H1 (cell line): Measurements from ENCODE around the gene CNGA2. TPM values are rescaled to one million over a fixed set of nuclear protein-coding genes. Genes with fewer than 3 reads are reported as not detected.

Source experiments
- CTCF ChIA-PET: fragments of 300-600 bp; sonication (Branson Sonifier 250); formaldehyde crosslinking; loops from one replicate; lab custom pipeline; 2021; ENCODE audit not compliant: partially characterized antibody; lab: Charles Lee
- POLR2A ChIA-PET: fragments of 300-600 bp; sonication (Branson Sonifier 250); formaldehyde crosslinking; loops from one replicate; lab custom pipeline; 2021; ENCODE audit warnings: inconsistent platforms; ENCODE audit not compliant: partially characterized antibody; lab: Charles Lee
- DNase-seq, 2 experiments: peaks; one replicate each; pipeline versions ENCODE4 v3.0.0 to v3.0.0-alpha.2; 2010 to 2022; ENCODE audit warnings: low spot score in 2 of 2, low read depth in 1 of 2, mixed read lengths in 1 of 2
- FAIRE-seq: peaks from 2 replicates; lab custom pipeline; 2011; peaks lifted over from hg19 to GRCh38; lab: Jason Lieb, UNC
- H2AFZ ChIP-seq: 2 replicates; pipeline ENCODE4 v1.8.1; 2012; ENCODE audit warnings: low read length, inconsistent platforms
- H2AK5ac ChIP-seq: 2 replicates; pipeline ENCODE4 v1.6.1; 2013; ENCODE audit warnings: low read depth, low read length
- H2BK120ac ChIP-seq: replicated peaks from 2 replicates; pipeline ENCODE3; 2013; ENCODE audit warnings: low read depth, low read length, inconsistent platforms
- H2BK12ac ChIP-seq: 2 replicates; pipeline ENCODE4 v1.6.1; 2013; ENCODE audit warnings: low read depth, low read length
- H2BK15ac ChIP-seq: 2 replicates; pipeline ENCODE4 v1.6.1; 2013; ENCODE audit warnings: low read length
- H2BK20ac ChIP-seq: 2 replicates; pipeline ENCODE4 v1.6.1; 2013; ENCODE audit warnings: low read length
- H2BK5ac ChIP-seq: 2 replicates; pipeline ENCODE4 v1.6.1; 2013; ENCODE audit warnings: low read depth, low read length
- H3K14ac ChIP-seq: 2 replicates; pipeline ENCODE4 v1.6.1; 2013; ENCODE audit warnings: inconsistent platforms; ENCODE audit not compliant: insufficient read length
- H3K18ac ChIP-seq: 2 replicates; pipeline ENCODE4 v1.6.1; 2013; ENCODE audit warnings: low read length; ENCODE audit errors: extremely low read depth
- H3K23ac ChIP-seq: 2 replicates; pipeline ENCODE4 v1.6.1; 2013; ENCODE audit warnings: inconsistent platforms; ENCODE audit not compliant: insufficient read length
- H3K23me2 ChIP-seq: 2 replicates; pipeline ENCODE4 v1.6.1; 2013; ENCODE audit warnings: low read depth, low read length
- H3K27ac ChIP-seq: 2 replicates; pipeline ENCODE4 v1.6.1; 2011; ENCODE audit warnings: low read depth, low read length, inconsistent platforms
- H3K27me3 ChIP-seq, 4 experiments: replicated peaks in 1 of 4; 1 replicate in 1 of 4; 2 replicates in 3 of 4; pipeline versions ENCODE4 v1.6.1 to v1.8.1; 2011 to 2013; ENCODE audit warnings: low read length in 3 of 4, mild to moderate bottlenecking in 3 of 4, inconsistent platforms in 2 of 4, mixed read lengths in 2 of 4, moderate library complexity in 1 of 4; ENCODE audit not compliant: control insufficient read depth in 3 of 4, insufficient read depth in 3 of 4; ENCODE audit errors: extremely low read depth in 1 of 4
- H3K36me3 ChIP-seq, 4 experiments: 2 replicates each; pipeline versions ENCODE4 v1.6.1 to v1.8.1; 2011 to 2013; ENCODE audit warnings: mild to moderate bottlenecking in 4 of 4, low read length in 3 of 4, moderate library complexity in 2 of 4, control low read depth in 1 of 4, inconsistent platforms in 1 of 4; ENCODE audit not compliant: insufficient read depth in 4 of 4, control insufficient read depth in 2 of 4
- H3K4ac ChIP-seq: replicated peaks from 2 replicates; pipeline ENCODE3; 2013; ENCODE audit warnings: low read length, low read depth, mixed read lengths, inconsistent platforms; ENCODE audit not compliant: insufficient read length
- H3K4me1 ChIP-seq, 4 experiments: replicated peaks in 1 of 4; 1 replicate in 1 of 4; 2 replicates in 3 of 4; pipeline versions ENCODE4 v1.6.1 to v1.8.1; 2011 to 2013; ENCODE audit warnings: low read length in 3 of 4, inconsistent platforms in 2 of 4, mixed read lengths in 1 of 4; ENCODE audit not compliant: insufficient read depth in 4 of 4, control insufficient read depth in 3 of 4
- H3K4me2 ChIP-seq, 2 experiments: 2 replicates each; pipeline versions ENCODE4 v1.6.1 to v1.8.1; 2011 to 2013; ENCODE audit warnings: low read depth in 2 of 2, low read length in 2 of 2, control low read depth in 1 of 2, inconsistent platforms in 1 of 2, mild to moderate bottlenecking in 1 of 2; ENCODE audit not compliant: insufficient read depth in 1 of 2
- H3K4me3 ChIP-seq, 4 experiments: fragments of 200-600, 300-600 bp in 1 of 4; sonication (generic), shearing (Covaris generic), sonication (Bioruptor Twin) in 1 of 4; 2 replicates each; pipeline versions ENCODE4 v1.5.1 to v1.8.1; 2011 to 2016; ENCODE audit warnings: low read length in 4 of 4, low read depth in 3 of 4, control low read depth in 2 of 4, inconsistent platforms in 2 of 4, mild to moderate bottlenecking in 2 of 4, mixed read lengths in 1 of 4, moderate library complexity in 1 of 4; ENCODE audit not compliant: insufficient read depth in 2 of 4; ENCODE audit errors: extremely low read depth in 1 of 4
- H3K56ac ChIP-seq: replicated peaks from 2 replicates; pipeline ENCODE3; 2013; ENCODE audit warnings: low read depth, mild to moderate bottlenecking, mixed read lengths, low read length, inconsistent platforms; ENCODE audit not compliant: insufficient read length
- H3K79me1 ChIP-seq: 2 replicates; pipeline ENCODE4 v1.6.1; 2013; ENCODE audit warnings: low read depth, low read length, control low read depth
- H3K79me2 ChIP-seq, 2 experiments: 2 replicates each; pipeline versions ENCODE4 v1.6.1 to v1.8.1; 2012 to 2013; ENCODE audit warnings: low read length in 2 of 2, mild to moderate bottlenecking in 2 of 2, inconsistent platforms in 1 of 2; ENCODE audit not compliant: insufficient read depth in 2 of 2, control insufficient read depth in 1 of 2
- H3K9ac ChIP-seq, 4 experiments: replicated peaks in 1 of 4; 1 replicate in 1 of 4; 2 replicates in 3 of 4; pipeline versions ENCODE4 v1.6.1 to v1.8.1; 2011 to 2013; ENCODE audit warnings: low read depth in 3 of 4, low read length in 3 of 4, control low read depth in 2 of 4, mild to moderate bottlenecking in 2 of 4, moderate library complexity in 2 of 4, inconsistent platforms in 1 of 4; ENCODE audit errors: extremely low read depth in 1 of 4
- H3K9me3 ChIP-seq, 2 experiments: 2 replicates each; pipeline versions ENCODE4 v1.6.1 to v1.8.1; 2012 to 2013; ENCODE audit warnings: mild to moderate bottlenecking in 2 of 2, moderate library complexity in 2 of 2, control low read depth in 1 of 2, inconsistent platforms in 1 of 2, low read depth in 1 of 2, low read length in 1 of 2, mixed read lengths in 1 of 2; ENCODE audit not compliant: insufficient read depth in 2 of 2
- H4K20me1 ChIP-seq, 2 experiments: replicated peaks in 1 of 2; 2 replicates each; pipeline versions ENCODE3 to v1.8.1; 2011 to 2013; ENCODE audit warnings: inconsistent platforms in 2 of 2, low read length in 2 of 2, mild to moderate bottlenecking in 1 of 2; ENCODE audit not compliant: insufficient read depth in 2 of 2, control insufficient read depth in 1 of 2
- H4K5ac ChIP-seq: 2 replicates; pipeline ENCODE4 v1.6.1; 2013; ENCODE audit warnings: low read length, low read depth, mixed read lengths, inconsistent platforms; ENCODE audit not compliant: insufficient read length
- H4K8ac ChIP-seq: 2 replicates; pipeline ENCODE4 v1.8.0; 2013; ENCODE audit warnings: mild to moderate bottlenecking, moderate library complexity, low read length, inconsistent platforms; ENCODE audit not compliant: insufficient read depth; ENCODE audit errors: extremely low read depth
- H4K91ac ChIP-seq: replicated peaks from 2 replicates; pipeline ENCODE3; 2013; ENCODE audit warnings: low read length, mixed read lengths, inconsistent platforms; ENCODE audit not compliant: insufficient read length
- ATF2 ChIP-seq: IDR thresholded peaks from 2 replicates; pipeline ENCODE4 v1.6.1; 2012; ENCODE audit warnings: low read length, inconsistent platforms
- CREB1 ChIP-seq: IDR thresholded peaks from 2 replicates; pipeline ENCODE4 v1.6.1; 2012; ENCODE audit warnings: inconsistent platforms
- HDAC2 ChIP-seq, 2 experiments: fragments of 300-600 bp in 1 of 2; sonication (generic) in 1 of 2; IDR thresholded peaks; 2 replicates each; pipeline ENCODE4 v1.6.1; 2011 to 2012; ENCODE audit warnings: low read depth in 2 of 2, low read length in 2 of 2, mild to moderate bottlenecking in 2 of 2, moderate library complexity in 2 of 2, borderline replicate concordance in 1 of 2, inconsistent platforms in 1 of 2
- KDM1A ChIP-seq: fragments of 200-600, 300-600 bp; sonication (generic); IDR thresholded peaks from 2 replicates; pipeline ENCODE4 v1.7.1; 2016; ENCODE audit warnings: mild to moderate bottlenecking, low read length, borderline replicate concordance
- RBBP5 ChIP-seq: IDR thresholded peaks from 2 replicates; pipeline ENCODE4 v1.7.1; 2012; ENCODE audit warnings: low read depth, mild to moderate bottlenecking, inconsistent platforms, low read length, moderate library complexity, borderline replicate concordance
- SP1 ChIP-seq: IDR thresholded peaks from 2 replicates; pipeline ENCODE4 v1.6.1; 2011; ENCODE audit warnings: low read depth, low read length
- SUZ12 ChIP-seq: fragments of 200-600 bp; sonication (generic); IDR thresholded peaks from 2 replicates; pipeline ENCODE4 v1.6.1; 2012; ENCODE audit warnings: mild to moderate bottlenecking, inconsistent platforms, low read length, moderate library complexity, mixed read lengths
- TAF1 ChIP-seq: IDR thresholded peaks from 2 replicates; pipeline ENCODE4 v1.6.1; 2011; ENCODE audit warnings: mild to moderate bottlenecking, low read depth, low read length
- WGBS, 2 experiments: shearing (Covaris generic) in 1 of 2; methylation state at CpG; one replicate each; pipeline versions ENCODE4 v1.1.6 to v1.1.7; 2013 to 2015; ENCODE audit warnings: low lambda C conversion rate in 2 of 2, mixed read lengths in 2 of 2, inconsistent platforms in 1 of 2, low coverage in 1 of 2, missing lambda C conversion rate in 1 of 2; ENCODE audit not compliant: insufficient replicate concordance in 2 of 2, insufficient coverage in 1 of 2, insufficient read length in 1 of 2; ENCODE audit errors: extremely low coverage in 1 of 2, missing lambda C conversion rate in 1 of 2; 5-methylcytosine and 5-hydroxymethylcytosine counted together
- polyA plus RNA-seq, 7 experiments: library from polyadenylated mRNA; depleted of rRNA in 3 of 7; stranded (reverse) in 5 of 7; unstranded in 2 of 7; fragments of >200 nt in 5 of 7; fragments of 200-250 nt in 2 of 7; gene quantifications; 1 replicate in 5 of 7; 2 replicates in 1 of 7; 4 replicates in 1 of 7; pipeline versions ENCODE4 v1.2.1 to v1.2.3, GENCODE V29; 2011 to 2013; ENCODE audit warnings: missing spikeins in 2 of 7, mixed read lengths in 2 of 7
- total RNA-seq: library from RNA; stranded (reverse); fragmentation: NEBNext Ultra II Directional; extraction: Animal tissue kit (Norgen Biotek cat#: 25700); gene quantifications from 2 replicates; pipeline ENCODE4 v1.2.1, GENCODE V29; 2021

Gene CNGA2
- total and polyA plus RNA-seq, 2 of the 8 experiments (the other 6 are each of a cell fraction or from before 2014, with no cell fraction given), result not detected

GRCh38 chrX:151735219-151735618 is 673 bp downstream of the CNGA2 start:
- Histone ChIP-seq H3K23me2 (no peaks in the 10 kb centered on the region), H3K4me1 (no peaks in the 10 kb centered on the region), H3K79me1 (no peaks in the 10 kb centered on the region), H3K18ac (no peak overlapping the region), H2BK120ac (no peak overlapping the region), H3K4me2 (no peak overlapping the region), H3K9me3 (no peaks in the 10 kb centered on the region), H3K36me3 (no peaks in the 10 kb centered on the region), H4K5ac (no peak overlapping the region), H2AK5ac (no peak overlapping the region), H3K14ac (no peak overlapping the region), H4K20me1 (no peaks in the 10 kb centered on the region), H2BK20ac (no peak overlapping the region), H3K56ac (no peak overlapping the region), H2BK15ac (no peak overlapping the region), H2BK5ac (no peak overlapping the region), H3K4me3 (no peak overlapping the region), H4K91ac (no peak overlapping the region), H3K27ac (no peak overlapping the region), H4K8ac (no peak overlapping the region), H3K9ac (no peak overlapping the region), H3K4ac (no peak overlapping the region), H3K23ac (no peak overlapping the region), H3K79me2 (no peaks in the 10 kb centered on the region), H2AFZ (no peak overlapping the region), H3K27me3 (no peaks in the 10 kb centered on the region), H2BK12ac (no peak overlapping the region)
- no peak for FAIRE-seq
- ChIA-PET POLR2A (no interaction called here), CTCF (no interaction called here)
- 100% methylated on average over 2 of the region's 2 CpGs; no CpG with 5 or more reads in 1 of the 2 experiments for WGBS, 2 experiments
- no peak for DNase-seq
- TF ChIP-seq SUZ12, result no peak
- TF ChIP-seq ATF2, result no peak
- TF ChIP-seq TAF1, result no peak
- TF ChIP-seq RBBP5, result no peak
- TF ChIP-seq HDAC2 (IDR thresholded peaks at IDR 0.05; ENCODE audit: borderline replicate concordance in 1 of 2, low read depth in 2 of 2, low read length in 2 of 2), result no peak
- no peak for TF ChIP-seq SP1
- no peak for TF ChIP-seq KDM1A
- no peak for TF ChIP-seq CREB1
